H1 (cell line): ENCODE measurements around the gene SAMD4A.

Experiments used
- CTBP2 ChIP-seq: IDR thresholded peaks from 2 replicates; pipeline ENCODE4 v1.7.0; 2011; ENCODE audit warnings: borderline replicate concordance, mild to moderate bottlenecking, moderate library complexity, mixed read lengths, low read length; ENCODE audit not compliant: insufficient read depth, insufficient read length
- CTCF ChIP-seq, 3 experiments: IDR thresholded peaks; 1 replicate in 2 of 3; 2 replicates in 1 of 3; pipeline versions ENCODE4 v1.5.1 to v1.6.1; 2011; ENCODE audit warnings: low read length in 3 of 3, mild to moderate bottlenecking in 3 of 3, inconsistent platforms in 2 of 3, low read depth in 1 of 3, moderate library complexity in 1 of 3; ENCODE audit not compliant: insufficient read depth in 1 of 3; ENCODE audit errors: control extremely low read depth in 1 of 3
- EP300 ChIP-seq, 2 experiments: IDR thresholded peaks; 1 replicate in 1 of 2; 2 replicates in 1 of 2; pipeline ENCODE4 v1.6.1; 2011 to 2012; ENCODE audit warnings: low read depth in 2 of 2, low read length in 2 of 2, mild to moderate bottlenecking in 2 of 2, borderline replicate concordance in 1 of 2, inconsistent platforms in 1 of 2, moderate library complexity in 1 of 2
- HDAC2 ChIP-seq, 2 experiments: fragments of 300-600 bp in 1 of 2; sonication (generic) in 1 of 2; IDR thresholded peaks; 2 replicates each; pipeline ENCODE4 v1.6.1; 2011 to 2012; ENCODE audit warnings: low read depth in 2 of 2, low read length in 2 of 2, mild to moderate bottlenecking in 2 of 2, moderate library complexity in 2 of 2, borderline replicate concordance in 1 of 2, inconsistent platforms in 1 of 2
- JUN ChIP-seq: IDR thresholded peaks from 2 replicates; pipeline ENCODE4 v1.6.1; 2011; ENCODE audit warnings: low read depth, mild to moderate bottlenecking, improper control_type of control experiment, low read length
- MAX ChIP-seq: IDR thresholded peaks from 2 replicates; pipeline ENCODE4 v1.6.1; 2012; ENCODE audit warnings: inconsistent platforms
- SAP30 ChIP-seq: fragments of 300-600 bp; sonication (generic); IDR thresholded peaks from 2 replicates; pipeline ENCODE4 v1.7.1; 2012; ENCODE audit warnings: low read length, moderate library complexity, mild to moderate bottlenecking, inconsistent platforms; ENCODE audit not compliant: insufficient read depth, insufficient replicate concordance
- SP1 ChIP-seq: IDR thresholded peaks from 2 replicates; pipeline ENCODE4 v1.6.1; 2011; ENCODE audit warnings: low read depth, low read length
- TAF1 ChIP-seq: IDR thresholded peaks from 2 replicates; pipeline ENCODE4 v1.6.1; 2011; ENCODE audit warnings: mild to moderate bottlenecking, low read depth, low read length

- no peak for TF ChIP-seq CTBP2
- no peak for TF ChIP-seq EP300 (IDR thresholded peaks at IDR 0.05; ENCODE audit: borderline replicate concordance in 1 of 2, low read depth in 2 of 2, low read length in 2 of 2)
- no peak for TF ChIP-seq SAP30
- no peak for TF ChIP-seq SP1
- TF ChIP-seq CTCF (IDR thresholded peaks at IDR 0.05; ENCODE audit: control extremely low read depth in 1 of 3, insufficient read depth in 1 of 3, low read depth in 1 of 3, low read length in 3 of 3) = no peak
- no peak for TF ChIP-seq JUN
- no peak for TF ChIP-seq TAF1
- TF ChIP-seq HDAC2 (IDR thresholded peaks at IDR 0.05; ENCODE audit: borderline replicate concordance in 1 of 2, low read depth in 2 of 2, low read length in 2 of 2) = no peak
- TF ChIP-seq MAX = no peak
Observed at GRCh38 chr14:54806616-54807015, 239.7 kb downstream of the SAMD4A start.
